Endometrial microvascular endothelial cells (primary cell): ENCODE data around the gene PSMB9. TPM values are rescaled to one million over a fixed set of nuclear protein-coding genes. Genes with fewer than 3 reads are reported as not detected.

Source experiments
- in situ Hi-C: cut with HindIII; loops from 2 replicates; pipeline ENCODE4 v1.10.0; 2017; ENCODE audit warnings: low sequenced_read_pairs, low pct_unique_long_range_greater_than_20kb; ENCODE audit errors: inconsistent ontology term
- total RNA-seq: library from RNA; depleted of rRNA; stranded (reverse); fragments of >200 nt; gene quantifications from one replicate; pipeline ENCODE4 v1.2.3, GENCODE V29; 2015; ENCODE audit errors: inconsistent ontology term

Gene PSMB9
- total RNA-seq, 1 donor from 2014 or later = 97.9 TPM

DNA sequence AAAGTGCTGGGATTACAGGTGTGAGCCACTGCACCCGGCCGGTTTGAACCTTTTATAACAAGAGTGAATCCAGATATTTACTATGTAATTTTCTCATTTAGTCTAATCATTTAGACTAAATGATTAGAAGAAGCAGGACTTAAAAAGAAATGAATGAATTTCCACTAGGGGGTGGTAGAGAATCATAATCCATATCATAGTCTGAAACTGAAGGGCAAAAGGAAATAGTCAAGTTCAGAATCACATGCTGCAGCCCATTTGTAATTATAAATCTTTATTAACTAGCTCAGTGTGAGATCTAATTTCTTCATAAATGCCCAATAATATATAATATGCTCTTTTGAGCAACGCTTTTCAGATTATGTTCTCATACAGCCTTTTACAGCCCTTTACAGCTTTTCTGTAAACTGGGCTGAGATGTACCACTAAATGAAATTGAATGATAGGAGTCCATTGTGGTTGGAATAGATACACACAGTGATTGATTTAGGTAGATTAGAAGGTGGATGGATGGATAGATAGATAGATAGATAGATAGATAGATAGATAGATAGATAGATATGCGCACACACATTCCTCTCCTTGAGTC lies 31.8 kb downstream of the PSMB9 start:
- in situ Hi-C loops = no loop called here

- in situ Hi-C loops = no loop called here
Observed at GRCh38 chr6:32886681-32887383, 32.8 kb downstream of the PSMB9 start.

GRCh38 chr6:32887616-32888015 lies 33.6 kb downstream of the PSMB9 start:
- in situ Hi-C loops = no loop called here

- in situ Hi-C loops = no loop called here
Observed at GRCh38 chr6:32888576-32888975, 34.6 kb downstream of the PSMB9 start.

- in situ Hi-C loops = no loop called here
Observed at GRCh38 chr6:32889533-32889932, 35.5 kb downstream of the PSMB9 start.

GRCh38 chr6:32890831-32891230 lies 36.8 kb downstream of the PSMB9 start:
- in situ Hi-C loops = no loop called here

- in situ Hi-C loops = no loop called here
Observed at GRCh38 chr6:32894085-32895005, 40.4 kb downstream of the PSMB9 start.

- in situ Hi-C loops = no loop called here
Observed at GRCh38 chr6:32895006-32895345, 41.0 kb downstream of the PSMB9 start.

- in situ Hi-C loops = no loop called here
Observed at GRCh38 chr6:32903952-32904351, 50.0 kb downstream of the PSMB9 start.

- in situ Hi-C loops = no loop called here
Observed at GRCh38 chr6:32905078-32905477, 51.1 kb downstream of the PSMB9 start.

DNA sequence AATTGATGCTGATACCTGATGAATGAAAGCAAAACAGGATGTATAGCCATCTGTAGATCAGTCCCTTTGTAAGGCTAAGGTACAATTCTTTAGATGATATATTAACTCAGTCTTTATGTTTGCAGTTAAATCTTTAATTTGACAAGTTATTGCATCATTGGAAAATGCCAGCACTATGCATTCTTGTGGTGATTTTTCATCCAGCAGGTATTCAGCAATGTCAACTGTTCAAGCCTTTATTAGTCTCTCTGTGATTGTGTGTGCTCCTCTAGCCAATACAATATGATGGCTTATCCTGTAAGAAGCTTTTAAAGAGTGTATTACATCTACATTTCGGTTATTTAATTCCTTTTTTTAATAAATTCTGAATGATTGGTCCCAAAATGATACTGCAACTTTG lies 52.5 kb downstream of the PSMB9 start:
- in situ Hi-C loops = no loop called here

GRCh38 chr6:32908897-32909296 lies 54.9 kb downstream of the PSMB9 start:
- in situ Hi-C loops = no loop called here

Other genes starting within 250 kb of the PSMB9 start
- not detected for gene HLA-DQA1, start 216.8 kb upstream of the PSMB9 start, total RNA-seq
- gene HLA-DQB1, start 187.5 kb upstream of the PSMB9 start, total RNA-seq = not detected
- not detected for gene HLA-DQA2, start 112.8 kb upstream of the PSMB9 start, total RNA-seq
- not detected for gene HLA-DQB2, start 90.7 kb upstream of the PSMB9 start, total RNA-seq
- 1.0 TPM for gene HLA-DOB, start 37.2 kb upstream of the PSMB9 start, total RNA-seq
- gene TAP2, start 15.5 kb upstream of the PSMB9 start, total RNA-seq = 27.4 TPM
- gene PSMB8, start 10.1 kb upstream of the PSMB9 start, total RNA-seq = 106 TPM
- gene TAP1, start 488 bp upstream of the PSMB9 start, total RNA-seq = 106 TPM
- 3.3 TPM for gene HLA-DMB, start 86.8 kb downstream of the PSMB9 start, total RNA-seq
- gene HLA-DMA, start 98.9 kb downstream of the PSMB9 start, total RNA-seq = 7.3 TPM
- gene BRD2, start 114.4 kb downstream of the PSMB9 start, total RNA-seq = 105 TPM
- not detected for gene HLA-DOA, start 155.4 kb downstream of the PSMB9 start, total RNA-seq
- gene HLA-DPA1, start 219.5 kb downstream of the PSMB9 start, total RNA-seq = 8.6 TPM
- gene HLA-DPB1, start 221.8 kb downstream of the PSMB9 start, total RNA-seq = 36.7 TPM